ENCODE results near the gene ULK4. TPM values are rescaled to one million over a fixed set of nuclear protein-coding genes. Genes with fewer than 3 reads are reported as not detected.

The ULK4 gene
- polyA plus RNA-seq, 1 of the 3 experiments (the other 2 are of a cell fraction) = 6.2 TPM

GRCh38 chr3:41339758-41340157, 622.1 kb downstream of the ULK4 start:
- no peak for DNase-seq
- Histone ChIP-seq H3K4me3 (ENCODE audit: low read depth in 2 of 2, low read length in 1 of 2) (no peak overlapping the region), H2AFZ (ENCODE audit: low read depth) (no peak overlapping the region), H4K20me1 (ENCODE audit: insufficient read depth) (no peaks in the 10 kb centered on the region), H3K36me3 (replicated peaks in 1 of 2; ENCODE audit: control insufficient read depth in 1 of 2, insufficient read depth in 2 of 2, low read length in 1 of 2) (no peaks in the 10 kb centered on the region), H3K9me3 (no peaks in the 10 kb centered on the region), H3K27me3 (ENCODE audit: insufficient read depth) (no peaks in the 10 kb centered on the region), H3K27ac (ENCODE audit: low read depth in 2 of 2, low read length in 1 of 2) (no peak overlapping the region), H3K9me2 (no peaks in the 10 kb centered on the region), H3K4me2 (no peak overlapping the region), H3K79me2 (ENCODE audit: insufficient read depth) (no peaks in the 10 kb centered on the region), H3K9ac (no peak overlapping the region), H3K4me1 (ENCODE audit: control insufficient read depth in 1 of 2, insufficient read depth in 2 of 2, low read depth in 1 of 2, low read length in 1 of 2) (no peaks in the 10 kb centered on the region), H3F3A (replicated peaks; ENCODE audit: insufficient read depth) (no peaks in the 10 kb centered on the region)
- CTCF ChIA-PET = interaction anchor here (0.7 to 3.7 kb wide), 4 partner anchors 8 to 1359 kb away, joined by 3 to 14 read pairs (median 3); no protein-coding TSS in a partner anchor
- POLR2A ChIA-PET = no interaction called here
- WGBS (ENCODE audit: low lambda C conversion rate) = 69% methylated on average over 1 of the region's 1 CpG
- TF ChIP-seq RCOR1 (IDR thresholded peaks at IDR 0.05; ENCODE audit: low read length) (no peak), SIN3A (IDR thresholded peaks at IDR 0.05; ENCODE audit: borderline replicate concordance, low read depth, low read length) (no peak), FOXJ3 (CRISPR knock-in tag; IDR thresholded peaks at IDR 0.05) (no peak), RXRA (IDR thresholded peaks at IDR 0.05; ENCODE audit: borderline replicate concordance, low read depth) (no peak), TEAD4 (IDR thresholded peaks at IDR 0.05; ENCODE audit: borderline replicate concordance, insufficient read depth) (no peak), CTCF (IDR thresholded peaks at IDR 0.05) (no peak), REST (IDR thresholded peaks at IDR 0.05; ENCODE audit: low read depth, low read length) (no peak)

GRCh38 chr3:41338276-41338675, 623.6 kb downstream of the ULK4 start:
- Histone ChIP-seq H3F3A (replicated peaks; ENCODE audit: insufficient read depth) (no peaks in the 10 kb centered on the region), H3K27ac (ENCODE audit: low read depth in 2 of 2, low read length in 1 of 2) (no peak overlapping the region), H3K4me3 (ENCODE audit: low read depth in 2 of 2, low read length in 1 of 2) (no peak overlapping the region), H3K4me1 (ENCODE audit: control insufficient read depth in 1 of 2, insufficient read depth in 2 of 2, low read depth in 1 of 2, low read length in 1 of 2) (no peaks in the 10 kb centered on the region), H3K9me3 (no peaks in the 10 kb centered on the region), H4K20me1 (ENCODE audit: insufficient read depth) (no peaks in the 10 kb centered on the region), H2AFZ (ENCODE audit: low read depth) (no peak overlapping the region), H3K27me3 (ENCODE audit: insufficient read depth) (no peaks in the 10 kb centered on the region), H3K36me3 (replicated peaks in 1 of 2; ENCODE audit: control insufficient read depth in 1 of 2, insufficient read depth in 2 of 2, low read length in 1 of 2) (no peaks in the 10 kb centered on the region), H3K9ac (no peak overlapping the region), H3K4me2 (no peak overlapping the region), H3K9me2 (no peaks in the 10 kb centered on the region), H3K79me2 (ENCODE audit: insufficient read depth) (no peaks in the 10 kb centered on the region)
- CTCF ChIA-PET = no interaction called here
- TF ChIP-seq FOSL2 (IDR thresholded peaks at IDR 0.05; ENCODE audit: borderline replicate concordance, low read depth) (no peak), EZH2phosphoT487 (IDR thresholded peaks at IDR 0.05; ENCODE audit: borderline replicate concordance, low read depth) (no peak), USF1 (IDR thresholded peaks at IDR 0.05; ENCODE audit: borderline replicate concordance, low read depth) (no peak), USF2 (IDR thresholded peaks at IDR 0.05; ENCODE audit: borderline replicate concordance, low read depth, low read length) (no peak), POLR2AphosphoS5 (IDR thresholded peaks at IDR 0.05; ENCODE audit: low read depth, low read length) (no peak), GABPA (IDR thresholded peaks at IDR 0.05; ENCODE audit: low read depth) (no peak), RFX5 (IDR thresholded peaks at IDR 0.05; ENCODE audit: low read length) (no peak), RXRA (IDR thresholded peaks at IDR 0.05; ENCODE audit: borderline replicate concordance, low read depth) (no peak), ELF1 (IDR thresholded peaks at IDR 0.05) (no peak), EP300 (IDR thresholded peaks at IDR 0.05; ENCODE audit: borderline replicate concordance in 1 of 2, low read depth in 1 of 2, low read length in 1 of 2) (no peak)
- no peak for DNase-seq
- POLR2A ChIA-PET = no interaction called here
- 100% methylated on average over 1 of the region's 1 CpG for WGBS (ENCODE audit: low lambda C conversion rate)
